B cell (primary cell): ENCODE data around the gene FSIP1. TPM values are rescaled to one million over a fixed set of nuclear protein-coding genes. Genes with fewer than 3 reads are reported as not detected.

Experiments
- ATAC-seq: fragments of 200-7000 bp; cut with Tn5 transposase; one replicate; pipeline ENCODE4 v1.10.0; 2021; ENCODE audit warnings: low read depth, mild to moderate bottlenecking, moderate number of reproducible peaks, moderate library complexity
- CTCF ChIA-PET: fragments of 350-600 bp; sonication (Branson Sonifier 250); formaldehyde crosslinking; loops from one replicate; lab custom pipeline; 2021; ENCODE audit warnings: antibody characterized with exemption, inconsistent platforms; lab: Charles Lee
- POLR2A ChIA-PET: fragments of 350-600 bp; sonication (Branson Sonifier 250); formaldehyde crosslinking; loops from one replicate; lab custom pipeline; 2021; ENCODE audit warnings: antibody characterized with exemption; lab: Charles Lee
- DNase-seq: peaks from one replicate; pipeline ENCODE4 v3.0.0; 2013
- H2AFZ ChIP-seq: 2 replicates; pipeline ENCODE4 v1.6.1; 2012; ENCODE audit warnings: mild to moderate bottlenecking, low read depth, low read length; ENCODE audit not compliant: insufficient read depth, poor library complexity, severe bottlenecking
- H3K27ac ChIP-seq, 2 donors: 1 replicate in 1 of 2; 2 replicates in 1 of 2; pipeline ENCODE4 v1.5.1; 2012 to 2013; ENCODE audit warnings: low read length in 2 of 2, mild to moderate bottlenecking in 2 of 2, moderate library complexity in 1 of 2
- H3K27me3 ChIP-seq, 4 experiments: fragments of 200-600 bp in 1 of 4; sonication (generic) in 1 of 4; replicated peaks in 1 of 4; 1 replicate in 2 of 4; 2 replicates in 2 of 4; pipeline versions ENCODE4 v1.6.1 to v1.7.0; 2013 to 2016; ENCODE audit warnings: low read length in 3 of 4, mild to moderate bottlenecking in 2 of 4, mixed read lengths in 1 of 4, moderate library complexity in 1 of 4; ENCODE audit not compliant: insufficient read depth in 4 of 4, control insufficient read depth in 3 of 4; ENCODE audit errors: control extremely low read depth in 1 of 4
- H3K36me3 ChIP-seq, 2 experiments: replicated peaks in 1 of 2; 1 replicate in 1 of 2; 2 replicates in 1 of 2; pipeline versions ENCODE4 v1.6.1 to v1.7.1; 2013; ENCODE audit warnings: low read length in 1 of 2; ENCODE audit not compliant: insufficient read depth in 2 of 2, control insufficient read depth in 1 of 2; ENCODE audit errors: control extremely low read depth in 1 of 2, extremely low read depth in 1 of 2
- H3K4me1 ChIP-seq, 2 donors: fragments of 200-600 bp in 1 of 2; sonication (generic) in 1 of 2; 1 replicate in 1 of 2; 2 replicates in 1 of 2; pipeline versions ENCODE4 v1.5.1 to v1.6.1; 2013 to 2017; ENCODE audit warnings: low read length in 2 of 2; ENCODE audit not compliant: control insufficient read depth in 2 of 2, insufficient read depth in 2 of 2
- H3K4me2 ChIP-seq: replicated peaks from 2 replicates; pipeline ENCODE3; 2012; ENCODE audit warnings: mild to moderate bottlenecking, low read depth, low read length; ENCODE audit not compliant: poor library complexity, severe bottlenecking
- H3K4me3 ChIP-seq, 5 experiments: fragments of 200-600 bp in 1 of 5; sonication (generic) in 1 of 5; 1 replicate in 3 of 5; 2 replicates in 2 of 5; pipeline versions ENCODE4 v1.5.1 to v1.7.0; 2011 to 2016; ENCODE audit warnings: low read length in 4 of 5, mild to moderate bottlenecking in 4 of 5, low read depth in 2 of 5, control low read depth in 1 of 5, moderate library complexity in 1 of 5; ENCODE audit not compliant: insufficient read depth in 1 of 5; ENCODE audit errors: control extremely low read depth in 1 of 5, extremely low read depth in 1 of 5
- H3K79me2 ChIP-seq: fragments of 200-600 bp; sonication (generic); one replicate; pipeline ENCODE4 v1.6.0; 2016; ENCODE audit warnings: low read length; ENCODE audit not compliant: control insufficient read depth, insufficient read depth
- H3K9ac ChIP-seq: fragments of 200-600 bp; sonication (generic); 2 replicates; pipeline ENCODE4 v1.6.1; 2017; ENCODE audit warnings: mild to moderate bottlenecking, low read length, moderate library complexity
- H3K9me3 ChIP-seq, 3 donors: one replicate each; pipeline versions ENCODE4 v1.6.1 to v1.7.1; 2013; ENCODE audit warnings: low read length in 2 of 3; ENCODE audit not compliant: control insufficient read depth in 2 of 3, insufficient read depth in 1 of 3; ENCODE audit errors: control extremely low read depth in 1 of 3
- H4K20me1 ChIP-seq: 2 replicates; pipeline ENCODE4 v1.6.0; 2012; ENCODE audit warnings: mild to moderate bottlenecking, low read length; ENCODE audit not compliant: insufficient read depth, control insufficient read depth, poor library complexity, severe bottlenecking
- H3K27ac Mint-ChIP-seq: one replicate; pipeline ENCODE4 v1.8.0; 2021; ENCODE audit warnings: mixed read lengths
- H3K27me3 Mint-ChIP-seq: one replicate; pipeline ENCODE4 v1.8.0; 2021; ENCODE audit warnings: mixed read lengths
- H3K4me1 Mint-ChIP-seq: one replicate; pipeline ENCODE4 v1.8.0; 2021; ENCODE audit warnings: mixed read lengths
- H3K4me3 Mint-ChIP-seq: one replicate; pipeline ENCODE4 v1.8.0; 2021; ENCODE audit warnings: mixed read lengths
- H3K9me3 Mint-ChIP-seq: one replicate; pipeline ENCODE4 v1.8.0; 2022; ENCODE audit warnings: mixed read lengths; ENCODE audit not compliant: insufficient read depth
- CTCF ChIP-seq: fragments of 200-600 bp; IDR thresholded peaks from one replicate; pipeline ENCODE4 v1.8.0; 2022; ENCODE audit warnings: antibody characterized with exemption, mild to moderate bottlenecking
- EZH2 ChIP-seq: IDR thresholded peaks from 2 replicates; pipeline ENCODE4 v1.6.1; 2012; ENCODE audit warnings: borderline replicate concordance, low read depth, mild to moderate bottlenecking, moderate library complexity, low read length; ENCODE audit not compliant: insufficient read depth, poor library complexity, severe bottlenecking
- WGBS: methylation state at CpG from one replicate; pipeline ENCODE4 v1.1.5; 2013; ENCODE audit warnings: missing lambda C conversion rate; ENCODE audit not compliant: insufficient coverage; 5-methylcytosine and 5-hydroxymethylcytosine counted together
- intact Hi-C: fragments of 100-400 bp; cut with micrococcal nuclease; formaldehyde crosslinking; loops from one replicate; pipeline ENCODE4 v1.10.0; 2022
- polyA plus RNA-seq: library from polyadenylated mRNA; depleted of rRNA; stranded (reverse); fragments of >200 nt; gene quantifications from 2 replicates; pipeline ENCODE4 v1.2.3, GENCODE V29; 2012
- total RNA-seq, 2 donors: library from RNA; stranded (reverse); fragments of 120-200 nt in 1 of 2; gene quantifications; 1 replicate in 1 of 2; 2 replicates in 1 of 2; pipeline versions ENCODE4 v1.2.3 to v1.2.4, GENCODE V29; 2013 to 2022

The FSIP1 gene
- total and polyA plus RNA-seq, 2 donors (not counting 1 experiment from before 2014, with no cell fraction given), result 0.19 to 0.49 TPM

- Mint-ChIP-seq H3K27me3 (peaks cover 6% of the 10 kb centered on the region), H3K9me3 (no peaks in the 10 kb centered on the region), H3K27ac (no peak overlapping the region), H3K4me1 (peaks cover 10% of the 10 kb centered on the region), H3K4me3 (no peak overlapping the region)
- Histone ChIP-seq H3K79me2 (no peaks in the 10 kb centered on the region), H3K27me3 (no peaks in the 10 kb centered on the region), H3K36me3 (no peaks in the 10 kb centered on the region), H2AFZ (peak overlapping the region; percentile 22), H3K4me1 (peaks cover 6 to 13% of the 10 kb centered on the region in 2 donors), H3K9me3 (no peaks in the 10 kb centered on the region), H3K4me3 (no peak overlapping the region), H3K9ac (no peak overlapping the region), H3K4me2 (no peak overlapping the region), H4K20me1 (no peaks in the 10 kb centered on the region), H3K27ac (no peak overlapping the region)
- DNase-seq (no peak), ATAC-seq (no peak)
- intact Hi-C loops, result no loop called here
- TF ChIP-seq CTCF (no peak), EZH2 (no peak)
- CTCF ChIA-PET, result interaction anchor here (1.8 kb wide), 1 partner anchor 14 kb away, joined by 5 read pairs; no protein-coding TSS in a partner anchor
- 91% methylated on average over 4 of the region's 8 CpGs for WGBS
- POLR2A ChIA-PET, result no interaction called here
Measured at GRCh38 chr15:39770748-39771689, 11.6 kb downstream of the FSIP1 start.

- Mint-ChIP-seq H3K9me3 (no peaks in the 10 kb centered on the region), H3K27me3 (no peaks in the 10 kb centered on the region), H3K4me3 (no peak overlapping the region), H3K4me1 (no peaks in the 10 kb centered on the region), H3K27ac (no peak overlapping the region)
- CTCF ChIA-PET, result interaction anchor here (2.9 kb wide), 1 partner anchor 11 kb away, joined by 7 read pairs; no protein-coding TSS in a partner anchor
- intact Hi-C loops, result no loop called here
- H3K27ac ChIP-seq, result no peak overlapping the region
- TF ChIP-seq EZH2, result no peak
- no peak for TF ChIP-seq CTCF
- no peaks in the 10 kb centered on the region for H3K27me3 ChIP-seq
- no peaks in the 10 kb centered on the region for H4K20me1 ChIP-seq
- no peaks in the 10 kb centered on the region for H3K79me2 ChIP-seq
- H3K9ac ChIP-seq, result no peak overlapping the region
- H3K4me3 ChIP-seq, result no peak overlapping the region
- WGBS, result 95% methylated on average over 5 of the region's 5 CpGs
- no peak overlapping the region for H2AFZ ChIP-seq
- H3K36me3 ChIP-seq, result no peaks in the 10 kb centered on the region
- DNase-seq, result no peak
- H3K4me2 ChIP-seq, result no peak overlapping the region
- POLR2A ChIA-PET, result no interaction called here
- H3K4me1 ChIP-seq, result no peaks in the 10 kb centered on the region
- H3K9me3 ChIP-seq, result no peaks in the 10 kb centered on the region
- ATAC-seq, result no peak
Measured at GRCh38 chr15:39767921-39768320, 14.7 kb downstream of the FSIP1 start.
